Measurements from ENCODE around the gene IST1. TPM values are rescaled to one million over a fixed set of nuclear protein-coding genes. Genes with fewer than 3 reads are reported as not detected.
A peak's percentile ranks its signal among the peaks of the same experiment; 100 is the strongest.

Gene IST1
- total and polyA plus RNA-seq, 9 of the 15 experiments (the other 6 are each of a cell fraction or from before 2014, with no cell fraction given) = 135 to 334 (median 188) TPM

- Histone ChIP-seq H3K4me3 (no peak overlapping the region), H3K4me2 (ENCODE audit: insufficient read depth, low read length) (no peak overlapping the region), H3K4me1 (replicated peaks in 1 of 2; ENCODE audit: control insufficient read depth in 2 of 2, insufficient read depth in 2 of 2, low read length in 2 of 2) (no peaks in the 10 kb centered on the region), H3K79me2 (ENCODE audit: control insufficient read depth, insufficient read depth, low read length) (no peaks in the 10 kb centered on the region), H3K9me1 (ENCODE audit: control insufficient read depth, insufficient read depth, low read length) (no peaks in the 10 kb centered on the region), H3K9ac (ENCODE audit: insufficient read depth in 1 of 2, low read depth in 2 of 2, low read length in 2 of 2) (no peak overlapping the region), H3K36me3 (ENCODE audit: control insufficient read depth, insufficient read depth, low read length) (no peaks in the 10 kb centered on the region), H2AFZ (ENCODE audit: low read depth, low read length) (no peak overlapping the region), H3K27me3 (ENCODE audit: control insufficient read depth in 2 of 2, insufficient read depth in 2 of 2, low read length in 2 of 2) (no peaks in the 10 kb centered on the region), H3K27ac (ENCODE audit: extremely low read depth, low read depth, low read length) (no peak overlapping the region), H3K9me3 (replicated peaks; ENCODE audit: control insufficient read depth, insufficient read depth, low read depth, low read length) (no peaks in the 10 kb centered on the region), H4K20me1 (replicated peaks; ENCODE audit: control insufficient read depth, insufficient read depth, low read length) (no peaks in the 10 kb centered on the region)
- ChIA-PET POLR2A (interaction anchor here (1.5 to 4.3 kb wide), 3 partner anchors 11 to 27 kb away, joined by 4 to 19 read pairs (median 7); partner anchors contain the start of gene ZNF821), CTCF (ENCODE audit: low intra/inter-chr PET ratio) (no interaction called here)
- WGBS (ENCODE audit: insufficient coverage, low coverage, missing lambda C conversion rate) = 44% methylated on average over 4 of the region's 4 CpGs
- BruUV-seq (replicated peaks) = no TSS peak
- no peak for FAIRE-seq
- in situ Hi-C loops (cut with MboI) = no loop called here
- TF ChIP-seq MAFF (IDR thresholded peaks at IDR 0.05; ENCODE audit: low read length) = peak; percentile 26; the same call in 1 of the 2 replicates
- TF ChIP-seq STAT5A (IDR thresholded peaks at IDR 0.05; ENCODE audit: borderline replicate concordance, low read length) = no peak
- TF ChIP-seq TAF15 (IDR thresholded peaks at IDR 0.05; ENCODE audit: low read depth, low read length) = no peak
- peak; percentile 48; the same call in 1 of the 2 replicates for TF ChIP-seq C11orf30 (IDR thresholded peaks at IDR 0.05; ENCODE audit: low read depth)
- TF ChIP-seq ZNF316 (IDR thresholded peaks at IDR 0.05) = peak; percentile 74
- TF ChIP-seq MAFG (tag; conservative IDR thresholded peaks at IDR 0.05) = peak; percentile 65; the same call in 1 of the 2 replicates
- intact Hi-C loops (cut with micrococcal nuclease) = no loop called here
- ATAC-seq = no peak
- DNase-seq (ENCODE audit: extremely low read depth in 1 of 4, low spot score in 3 of 4) = no peak
These were observed 22.1 kb upstream of the IST1 start for GRCh38 chr16:71873199-71873598.

GRCh38 chr16:71878911-71879310 lies 16.4 kb upstream of the IST1 start:
- Histone ChIP-seq H3K36me3 (ENCODE audit: control insufficient read depth, insufficient read depth, low read length) (no peaks in the 10 kb centered on the region; the same call in 2 of the 3 replicates), H3K4me3 (no peak overlapping the region), H3K79me2 (ENCODE audit: control insufficient read depth, insufficient read depth, low read length) (no peaks in the 10 kb centered on the region), H3K9ac (ENCODE audit: insufficient read depth in 1 of 2, low read depth in 2 of 2, low read length in 2 of 2) (no peak overlapping the region), H3K4me1 (replicated peaks in 1 of 2; ENCODE audit: control insufficient read depth in 2 of 2, insufficient read depth in 2 of 2, low read length in 2 of 2) (peaks cover 8 to 13% of the 10 kb centered on the region in 2 experiments; a peak in 4 of 5 replicates), H3K27ac (ENCODE audit: extremely low read depth, low read depth, low read length) (no peak overlapping the region), H3K9me3 (replicated peaks; ENCODE audit: control insufficient read depth, insufficient read depth, low read depth, low read length) (no peaks in the 10 kb centered on the region), H3K27me3 (ENCODE audit: control insufficient read depth in 2 of 2, insufficient read depth in 2 of 2, low read length in 2 of 2) (no peaks in the 10 kb centered on the region), H3K4me2 (ENCODE audit: insufficient read depth, low read length) (no peak overlapping the region), H2AFZ (ENCODE audit: low read depth, low read length) (no peak overlapping the region), H4K20me1 (replicated peaks; ENCODE audit: control insufficient read depth, insufficient read depth, low read length) (peaks cover 7% of the 10 kb centered on the region), H3K9me1 (ENCODE audit: control insufficient read depth, insufficient read depth, low read length) (no peaks in the 10 kb centered on the region)
- DNase-seq (ENCODE audit: extremely low read depth in 1 of 4, low spot score in 3 of 4) = no peak
- intact Hi-C loops (cut with micrococcal nuclease) = no loop called here
- no peak for ATAC-seq
- FAIRE-seq = no peak
- ChIA-PET POLR2A (no interaction called here), CTCF (ENCODE audit: low intra/inter-chr PET ratio) (no interaction called here)
- in situ Hi-C loops (cut with MboI) = no loop called here
- 46% methylated on average over 4 of the region's 4 CpGs for WGBS (ENCODE audit: insufficient coverage, low coverage, missing lambda C conversion rate)
- BruUV-seq (replicated peaks) = no TSS peak
- no peak for TF ChIP-seq STAG1 (CRISPR knock-in tag; IDR thresholded peaks at IDR 0.05; ENCODE audit: borderline replicate concordance)
- no peak for TF ChIP-seq ZNF77 (CRISPR knock-in tag; IDR thresholded peaks at IDR 0.05)
- TF ChIP-seq ZNF507 (tag; conservative IDR thresholded peaks at IDR 0.05) = no peak
- TF ChIP-seq ZNF24 (IDR thresholded peaks at IDR 0.05) = no peak
- TF ChIP-seq ZNF699 (CRISPR knock-in tag; IDR thresholded peaks at IDR 0.05; ENCODE audit: insufficient replicate concordance) = no peak
- no peak for TF ChIP-seq PML (IDR thresholded peaks at IDR 0.05; ENCODE audit: low read length)
- TF ChIP-seq ELK3 (CRISPR knock-in tag; IDR thresholded peaks at IDR 0.05) = no peak
- no peak for TF ChIP-seq CSDE1 (IDR thresholded peaks at IDR 0.05)
- TF ChIP-seq POU5F1 (IDR thresholded peaks at IDR 0.05; ENCODE audit: borderline replicate concordance, low read depth, low read length, partially characterized antibody) = no peak
- TF ChIP-seq TAL1 (IDR thresholded peaks at IDR 0.05) = no peak
- no peak for TF ChIP-seq CHAMP1 (IDR thresholded peaks at IDR 0.05)

Measured in K562 (cell line).